GM12878 (cell line): Measurements from ENCODE around the gene C1orf21. TPM values are rescaled to one million over a fixed set of nuclear protein-coding genes. Genes with fewer than 3 reads are reported as not detected.

ENCODE experiments used
- ATAC-seq: fragments of 200-7000 bp; cut with Tn5 transposase; 3 replicates; pipeline ENCODE4 v1.9.1; 2020; ENCODE audit warnings: mild to moderate bottlenecking, moderate library complexity
- BruUV-seq: library from RNA; stranded (reverse); fragments of 400-500 nt; replicated peaks from 2 replicates; lab custom pipeline; 2021; lab: Mats Ljungman, UMichigan
- CTCF ChIA-PET: fragments of 300-600 bp; sonication (Branson Sonifier 250); formaldehyde crosslinking; extraction: SDS; loops from one replicate; lab custom pipeline; 2021; ENCODE audit warnings: inconsistent platforms; lab: Yijun Ruan, JAX
- POLR2A ChIA-PET: fragments of 350-600 bp; formaldehyde crosslinking; extraction: SDS; loops from one replicate; lab custom pipeline; 2021; ENCODE audit warnings: inconsistent platforms; lab: Charles Lee
- RAD21 ChIA-PET: fragments of 300-600 bp; sonication (Branson Sonifier 250); formaldehyde crosslinking; loops from one replicate; lab custom pipeline; 2023; ENCODE audit warnings: antibody characterized with exemption; ENCODE audit not compliant: unreplicated experiment; lab: Charles Lee
- SMC1A ChIA-PET: fragments of 300-600 bp; sonication (Branson Sonifier 250); formaldehyde crosslinking; loops from one replicate; lab custom pipeline; 2023; ENCODE audit not compliant: unreplicated experiment, uncharacterized antibody; lab: Charles Lee
- DNase-seq: peaks from one replicate; pipeline ENCODE4 v3.0.0-alpha.2; 2011; ENCODE audit warnings: low read depth, low spot score
- FAIRE-seq: peaks from 3 replicates; lab custom pipeline; 2011; peaks lifted over from hg19 to GRCh38; lab: Jason Lieb, UNC
- H2AFZ ChIP-seq: 2 replicates; pipeline ENCODE4 v1.6.0; 2011; ENCODE audit warnings: low read depth, low read length, control low read depth; ENCODE audit not compliant: control insufficient read depth
- H3K27ac ChIP-seq: 2 replicates; pipeline ENCODE4 v1.5.1; 2011; ENCODE audit warnings: control low read depth; ENCODE audit not compliant: control insufficient read depth, insufficient read depth
- H3K27me3 ChIP-seq, 2 experiments: replicated peaks in 1 of 2; 2 replicates each; pipeline versions ENCODE4 v1.6.0 to v1.6.1; 2011; ENCODE audit warnings: low read length in 1 of 2; ENCODE audit not compliant: control insufficient read depth in 2 of 2, insufficient read depth in 2 of 2
- H3K36me3 ChIP-seq, 2 experiments: 2 replicates each; pipeline ENCODE4 v1.5.1; 2011; ENCODE audit warnings: low read length in 1 of 2; ENCODE audit not compliant: control insufficient read depth in 2 of 2, insufficient read depth in 2 of 2
- H3K4me1 ChIP-seq: 2 replicates; pipeline ENCODE4 v1.6.1; 2011; ENCODE audit warnings: mild to moderate bottlenecking, low read length, moderate library complexity, mixed read lengths; ENCODE audit not compliant: control insufficient read depth, insufficient read depth
- H3K4me2 ChIP-seq: 2 replicates; pipeline ENCODE4 v1.6.0; 2011; ENCODE audit warnings: control low read depth; ENCODE audit not compliant: control insufficient read depth, insufficient read depth
- H3K4me3 ChIP-seq: fragments of 200-600 bp; sonication (generic); 2 replicates; pipeline ENCODE4 v1.5.1; 2016
- H3K79me2 ChIP-seq: 2 replicates; pipeline ENCODE4 v1.6.0; 2011; ENCODE audit warnings: low read length; ENCODE audit not compliant: control insufficient read depth, insufficient read depth
- H3K9ac ChIP-seq: 2 replicates; pipeline ENCODE4 v1.8.0; 2011; ENCODE audit warnings: low read length, control low read depth, mixed read lengths; ENCODE audit not compliant: control insufficient read depth, insufficient read depth
- H3K9me3 ChIP-seq: replicated peaks from 3 replicates; pipeline ENCODE4 v1.5.1; 2011; ENCODE audit warnings: mild to moderate bottlenecking, low read length; ENCODE audit not compliant: control insufficient read depth, insufficient read depth
- H4K20me1 ChIP-seq: 2 replicates; pipeline ENCODE4 v1.6.0; 2011; ENCODE audit not compliant: control insufficient read depth, insufficient read depth
- CUX1 ChIP-seq: IDR thresholded peaks from 2 replicates; pipeline ENCODE4 v1.6.1; 2012; ENCODE audit warnings: improper control_type of control experiment, low read depth, low read length; ENCODE audit not compliant: insufficient replicate concordance
- MXI1 ChIP-seq: fragments of 150-350 bp; IDR thresholded peaks from 2 replicates; pipeline ENCODE4 v1.6.1; 2011; ENCODE audit warnings: low read depth, mild to moderate bottlenecking, inconsistent platforms, low read length, improper control_type of control experiment
- PKNOX1 ChIP-seq: fragments of 450-650 bp; IDR thresholded peaks from 2 replicates; pipeline ENCODE4 v1.6.1; 2016; ENCODE audit warnings: mild to moderate bottlenecking
- POLR2A ChIP-seq: IDR thresholded peaks from 2 replicates; pipeline ENCODE4 v1.6.1; 2011; ENCODE audit warnings: low read depth, mild to moderate bottlenecking, low read length
- WGBS: methylation state at CpG from one replicate; pipeline ENCODE4 v1.1.6; 2016; ENCODE audit warnings: low lambda C conversion rate; ENCODE audit not compliant: insufficient replicate concordance, insufficient coverage; ENCODE audit errors: missing lambda C conversion rate; 5-methylcytosine and 5-hydroxymethylcytosine counted together
- in situ Hi-C: fragments of 300-500 bp; cut with MboI; formaldehyde crosslinking; loops from 9 replicates; pipeline ENCODE4 v1.14.3; 2018; ENCODE audit warnings: mixed read lengths
- intact Hi-C: fragments of 100-400 bp; cut with micrococcal nuclease; formaldehyde crosslinking; loops from one replicate; pipeline ENCODE4 v1.14.2; 2022; ENCODE audit not compliant: unreplicated experiment
- polyA plus RNA-seq, 11 experiments: library from polyadenylated mRNA; depleted of rRNA in 4 of 11; unstranded in 6 of 11; stranded (reverse) in 5 of 11; fragments of >200 nt; fragmentation: Nextera tagmentation in 4 of 11; fragmentation: Illumina TruSeq in 1 of 11; extraction: Ambion mirVana in 4 of 11; extraction: Trizol in 1 of 11; gene quantifications; 1 replicate in 1 of 11; 2 replicates in 10 of 11; pipeline versions ENCODE4 v1.2.1 to v1.2.3, GENCODE V29; 2011 to 2016; ENCODE audit warnings: inconsistent platforms in 2 of 11, missing spikeins in 2 of 11, low read depth in 1 of 11
- total RNA-seq, 4 experiments: library from RNA; depleted of rRNA in 3 of 4; stranded (reverse); fragments of >200 nt in 3 of 4; fragmentation: Illumina TruSeq in 1 of 4; extraction: Trizol in 1 of 4; gene quantifications; 2 replicates each; pipeline versions ENCODE4 v1.2.1 to v1.2.3, GENCODE V29; 2013 to 2021
- TF ChIP-seq, protein P1 (sequence below): fragments of 450-650 bp; IDR thresholded peaks from 2 replicates; pipeline ENCODE4 v1.6.1; 2017; ENCODE audit warnings: mild to moderate bottlenecking, low read depth, inconsistent platforms; ENCODE audit not compliant: poor library complexity, severe bottlenecking

The C1orf21 gene
- total and polyA plus RNA-seq, 10 of the 15 experiments (the other 5 are each of a cell fraction or from before 2014, with no cell fraction given): 0.03 to 1.6 (median 0.17) TPM; not detected in 3

DNA sequence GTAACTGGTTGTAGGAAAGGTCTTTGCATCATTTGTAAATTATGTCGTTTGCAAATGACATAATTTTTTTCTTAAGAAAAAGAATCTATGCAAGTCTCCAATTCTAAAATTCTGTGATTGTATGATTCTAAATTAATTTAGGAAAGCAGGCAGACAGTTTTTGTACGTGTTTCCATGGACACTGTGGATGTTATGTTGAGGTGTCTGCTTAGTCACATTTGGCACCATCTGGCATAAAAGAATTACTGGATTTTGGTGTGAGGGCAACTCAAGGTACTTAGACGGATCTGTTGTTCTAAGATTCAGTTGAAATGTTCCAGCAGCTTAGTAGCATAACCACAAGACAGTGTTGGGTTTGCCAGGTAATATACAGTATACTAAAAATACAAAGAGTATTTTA, 42.5 kb downstream of the C1orf21 start:
- ChIA-PET CTCF (no interaction called here), SMC1A (no interaction called here), RAD21 (no interaction called here), POLR2A (no interaction called here)
- H3K9ac ChIP-seq: no peak overlapping the region
- no peak overlapping the region for H3K4me2 ChIP-seq
- no peak overlapping the region for H2AFZ ChIP-seq
- no peak for DNase-seq
- FAIRE-seq: no peak
- no peak overlapping the region for H3K4me3 ChIP-seq
- H3K4me1 ChIP-seq: no peaks in the 10 kb centered on the region
- no peaks in the 10 kb centered on the region for H4K20me1 ChIP-seq
- no peaks in the 10 kb centered on the region; a peak in 2 of 4 replicates for H3K27me3 ChIP-seq
- BruUV-seq: no TSS peak
- H3K79me2 ChIP-seq: no peaks in the 10 kb centered on the region
- ATAC-seq: no peak
- no peak overlapping the region for H3K27ac ChIP-seq
- WGBS: 2% methylated on average over 3 of the region's 3 CpGs
- no peaks in the 10 kb centered on the region for H3K36me3 ChIP-seq
- intact Hi-C loops (no loop called here), in situ Hi-C loops (no loop called here)
- H3K9me3 ChIP-seq: no peaks in the 10 kb centered on the region
- no peak for TF ChIP-seq MXI1
- TF ChIP-seq POLR2A: no peak
- TF ChIP-seq, protein P1, sequence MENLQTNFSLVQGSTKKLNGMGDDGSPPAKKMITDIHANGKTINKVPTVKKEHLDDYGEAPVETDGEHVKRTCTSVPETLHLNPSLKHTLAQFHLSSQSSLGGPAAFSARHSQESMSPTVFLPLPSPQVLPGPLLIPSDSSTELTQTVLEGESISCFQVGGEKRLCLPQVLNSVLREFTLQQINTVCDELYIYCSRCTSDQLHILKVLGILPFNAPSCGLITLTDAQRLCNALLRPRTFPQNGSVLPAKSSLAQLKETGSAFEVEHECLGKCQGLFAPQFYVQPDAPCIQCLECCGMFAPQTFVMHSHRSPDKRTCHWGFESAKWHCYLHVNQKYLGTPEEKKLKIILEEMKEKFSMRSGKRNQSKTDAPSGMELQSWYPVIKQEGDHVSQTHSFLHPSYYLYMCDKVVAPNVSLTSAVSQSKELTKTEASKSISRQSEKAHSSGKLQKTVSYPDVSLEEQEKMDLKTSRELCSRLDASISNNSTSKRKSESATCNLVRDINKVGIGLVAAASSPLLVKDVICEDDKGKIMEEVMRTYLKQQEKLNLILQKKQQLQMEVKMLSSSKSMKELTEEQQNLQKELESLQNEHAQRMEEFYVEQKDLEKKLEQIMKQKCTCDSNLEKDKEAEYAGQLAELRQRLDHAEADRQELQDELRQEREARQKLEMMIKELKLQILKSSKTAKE: no peak
- TF ChIP-seq PKNOX1: no peak
- TF ChIP-seq CUX1: no peak
